ENCODE results near the gene FLRT1. TPM values are rescaled to one million over a fixed set of nuclear protein-coding genes. Genes with fewer than 3 reads are reported as not detected.

The FLRT1 gene
- total RNA-seq, 1 donor from 2014 or later, result 1.2 TPM

DNA sequence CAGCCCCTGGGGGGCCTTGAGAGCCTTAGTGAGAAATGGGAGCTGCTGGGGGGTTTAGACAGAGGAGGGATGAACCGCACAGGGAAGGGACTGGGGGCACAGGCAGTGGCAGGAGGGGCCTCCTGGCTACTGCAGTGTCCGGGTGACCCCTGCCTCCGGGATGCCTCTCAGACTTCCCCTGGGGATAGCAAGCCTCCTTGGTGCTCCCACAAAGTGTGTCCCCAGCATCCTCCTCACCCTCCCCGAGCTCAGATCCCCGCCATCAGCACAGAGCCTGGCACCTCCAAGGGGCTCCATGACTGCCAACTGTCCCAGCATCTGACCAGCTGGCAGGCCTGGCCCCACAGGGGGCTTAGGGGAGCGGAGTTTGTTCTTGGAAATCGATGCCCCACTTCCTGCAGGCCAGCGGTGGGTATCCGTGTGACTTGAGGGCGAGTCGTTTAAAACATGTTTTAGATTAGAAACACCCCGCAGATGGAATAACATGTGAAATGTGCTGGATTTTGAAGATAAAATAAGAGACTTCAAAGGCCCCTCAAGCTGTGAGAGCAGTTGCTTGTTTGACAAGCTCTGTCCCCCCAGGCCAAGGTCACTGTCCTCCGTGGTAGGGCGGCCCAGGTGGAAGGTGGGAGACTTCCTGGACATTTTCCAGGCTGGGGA lies 13.5 kb upstream of the FLRT1 start:
- intact Hi-C loops (cut with DNase I), result no loop called here
- DNase-seq (ENCODE audit: low spot score), result no peak

- intact Hi-C loops (cut with DNase I), result no loop called here
- DNase-seq (ENCODE audit: low spot score), result no peak
Measured at GRCh38 chr11:64023712-64024710, 11.7 kb upstream of the FLRT1 start.

DNA sequence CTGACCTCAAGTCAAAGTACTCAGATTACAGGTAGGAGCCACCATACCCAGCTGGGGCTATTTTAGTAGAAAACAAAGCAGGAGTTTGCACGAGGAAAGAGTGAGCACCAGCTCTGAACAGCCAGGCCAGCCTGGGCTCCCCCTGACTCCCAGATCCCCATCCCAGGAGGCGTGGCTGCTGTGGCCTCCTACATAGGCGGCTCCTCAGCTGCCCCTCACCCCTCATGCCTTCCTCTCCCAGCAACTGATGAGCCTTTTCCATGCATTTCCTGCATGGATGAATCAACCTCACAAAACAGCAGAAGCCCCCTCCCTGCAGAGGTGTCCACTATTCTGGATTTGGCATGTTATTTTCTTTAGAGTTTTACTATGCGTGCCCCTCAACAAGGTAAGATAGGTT lies 10.5 kb upstream of the FLRT1 start:
- DNase-seq (ENCODE audit: low spot score), result no peak
- intact Hi-C loops (cut with DNase I), result no loop called here

GRCh38 chr11:64026575-64027205 lies 9.0 kb upstream of the FLRT1 start:
- intact Hi-C loops (cut with DNase I), result no loop called here

DNA sequence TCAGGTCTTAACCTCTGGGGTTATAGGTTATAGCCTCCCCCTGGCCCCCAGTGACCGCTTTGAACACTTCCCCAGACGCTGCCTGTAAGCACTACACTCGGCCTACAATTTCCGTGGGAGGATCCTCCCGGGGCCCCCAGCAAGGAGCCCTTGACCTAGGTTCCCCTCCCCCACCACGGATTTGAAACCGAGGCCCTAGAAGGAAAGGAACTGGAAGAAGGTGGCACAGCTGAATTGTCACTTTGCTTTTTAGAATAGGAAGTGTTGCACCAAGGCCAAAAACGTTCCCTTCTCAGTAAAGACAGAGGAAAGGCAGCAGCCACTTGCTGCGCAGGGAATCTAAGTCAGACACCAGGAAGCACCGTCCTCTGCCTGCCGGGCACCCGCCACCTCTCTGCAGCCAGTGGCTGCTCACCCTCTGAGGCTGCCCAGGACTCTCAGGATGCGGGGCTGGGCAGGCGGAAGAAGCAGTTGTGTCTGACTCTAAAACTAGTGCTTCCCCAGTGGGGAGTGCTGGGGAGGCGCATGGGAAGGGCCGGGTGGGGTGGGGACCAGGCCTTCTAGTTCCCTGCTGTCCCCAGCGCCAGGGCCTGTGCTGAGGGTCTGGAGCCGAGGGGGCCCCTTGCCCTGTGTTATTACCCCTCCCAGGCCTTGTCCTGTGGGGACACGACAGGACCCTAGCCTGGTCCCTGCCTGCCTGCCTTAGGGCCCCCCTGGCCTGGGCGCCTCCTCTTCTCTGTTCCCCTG lies 7.9 kb upstream of the FLRT1 start:
- intact Hi-C loops (cut with DNase I), result no loop called here
- no peak for DNase-seq (ENCODE audit: low spot score)

More at GRCh38 chr11:64026575-64027205, 9.0 kb upstream of the FLRT1 start:
- no peak for DNase-seq (ENCODE audit: low spot score)

- intact Hi-C loops (cut with DNase I), result no loop called here
- no peak for DNase-seq (ENCODE audit: low spot score)
Measured at GRCh38 chr11:64028398-64029115, 7.2 kb upstream of the FLRT1 start.

- intact Hi-C loops (cut with DNase I), result no loop called here
- no peak for DNase-seq (ENCODE audit: low spot score)
Measured at GRCh38 chr11:64029773-64030172, 6.0 kb upstream of the FLRT1 start.

DNA sequence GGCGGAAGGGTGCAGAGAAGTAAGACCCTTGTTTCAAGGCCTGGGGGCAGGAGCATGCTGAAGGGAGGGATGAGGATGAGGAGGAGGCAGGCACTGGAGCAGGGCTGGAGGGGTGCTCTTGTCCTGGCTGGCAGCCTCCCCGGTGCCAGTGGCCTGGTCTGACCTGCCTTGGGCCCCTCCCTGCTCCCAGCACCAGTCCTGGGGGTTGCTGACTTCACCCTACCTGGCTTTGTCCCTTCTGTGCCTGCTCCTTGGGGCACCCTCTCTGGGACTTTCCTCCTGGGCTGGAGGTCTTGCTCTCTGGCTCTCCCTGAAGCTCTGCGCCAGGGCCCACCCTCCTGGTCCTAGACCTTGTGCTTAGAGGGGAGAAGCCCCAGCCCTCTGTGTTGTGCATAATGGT lies 4.7 kb upstream of the FLRT1 start:
- intact Hi-C loops (cut with DNase I), result no loop called here
- no peak for DNase-seq (ENCODE audit: low spot score)

DNA sequence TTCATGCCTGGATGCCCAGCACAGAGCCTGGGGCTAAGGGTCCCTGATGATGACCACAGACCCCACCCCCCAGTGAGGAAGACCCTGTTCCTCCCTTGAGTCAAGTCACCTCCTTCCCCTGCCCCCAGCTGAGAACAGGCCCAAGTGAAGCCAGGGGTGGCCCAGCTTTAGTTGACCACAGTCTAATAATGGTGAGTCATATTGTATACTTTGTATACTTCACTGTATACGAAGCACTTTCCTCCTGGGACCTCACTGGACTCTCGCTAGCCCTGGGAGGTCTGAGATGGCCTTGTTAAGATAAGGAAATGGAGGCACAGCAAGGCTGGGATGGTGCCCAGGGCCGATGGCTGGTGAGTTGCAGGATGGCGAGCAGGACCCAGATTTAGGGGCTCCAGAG lies 3.7 kb upstream of the FLRT1 start:
- no peak for DNase-seq (ENCODE audit: low spot score)
- intact Hi-C loops (cut with DNase I), result no loop called here

DNA sequence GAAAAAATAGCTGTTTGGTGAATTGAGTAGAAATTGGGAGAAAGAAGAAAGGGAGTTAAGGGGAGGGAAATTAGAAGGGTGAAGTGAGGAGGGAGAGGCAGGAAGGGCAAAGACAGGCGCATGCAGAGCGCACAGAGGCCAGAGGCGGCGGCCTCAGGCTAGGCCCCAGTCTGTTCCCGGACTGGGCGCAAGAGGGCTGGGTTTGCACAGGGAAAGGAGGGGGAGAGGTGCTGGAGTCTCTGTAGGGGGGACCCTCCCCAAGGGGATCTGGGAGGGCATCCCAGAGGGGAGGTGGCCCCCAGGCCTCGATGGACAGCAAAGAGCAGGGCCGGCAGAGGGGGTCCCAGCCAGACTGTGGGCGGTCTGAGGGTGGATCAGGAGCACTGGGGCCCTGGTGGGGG lies 1.3 kb upstream of the FLRT1 start:
- no peak for DNase-seq (ENCODE audit: low spot score)
- intact Hi-C loops (cut with DNase I), result no loop called here

DNA sequence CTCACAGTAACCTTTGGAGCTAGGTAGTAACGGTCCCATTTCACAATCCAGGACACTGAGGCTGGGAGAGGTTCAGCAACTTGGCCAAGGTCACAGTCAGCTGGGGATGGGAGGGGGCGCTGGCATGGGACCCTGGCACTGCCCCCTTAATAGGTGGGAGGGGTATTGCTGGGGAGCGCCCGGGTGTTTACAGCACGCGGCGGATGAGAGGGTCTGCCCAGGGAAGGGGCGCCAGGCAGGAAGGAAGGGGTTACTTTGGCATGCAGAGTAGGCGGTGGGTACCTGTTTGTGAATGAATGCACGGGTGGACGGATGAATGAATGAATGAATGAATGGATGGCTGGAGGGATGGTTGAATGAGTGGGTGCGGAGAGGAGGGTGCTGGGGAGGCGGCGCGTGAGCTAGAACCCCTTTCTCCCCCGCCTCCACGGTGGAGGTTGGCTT lies 628 bp upstream of the FLRT1 start:
- DNase-seq (ENCODE audit: low spot score), result no peak
- intact Hi-C loops (cut with DNase I), result no loop called here

DNA sequence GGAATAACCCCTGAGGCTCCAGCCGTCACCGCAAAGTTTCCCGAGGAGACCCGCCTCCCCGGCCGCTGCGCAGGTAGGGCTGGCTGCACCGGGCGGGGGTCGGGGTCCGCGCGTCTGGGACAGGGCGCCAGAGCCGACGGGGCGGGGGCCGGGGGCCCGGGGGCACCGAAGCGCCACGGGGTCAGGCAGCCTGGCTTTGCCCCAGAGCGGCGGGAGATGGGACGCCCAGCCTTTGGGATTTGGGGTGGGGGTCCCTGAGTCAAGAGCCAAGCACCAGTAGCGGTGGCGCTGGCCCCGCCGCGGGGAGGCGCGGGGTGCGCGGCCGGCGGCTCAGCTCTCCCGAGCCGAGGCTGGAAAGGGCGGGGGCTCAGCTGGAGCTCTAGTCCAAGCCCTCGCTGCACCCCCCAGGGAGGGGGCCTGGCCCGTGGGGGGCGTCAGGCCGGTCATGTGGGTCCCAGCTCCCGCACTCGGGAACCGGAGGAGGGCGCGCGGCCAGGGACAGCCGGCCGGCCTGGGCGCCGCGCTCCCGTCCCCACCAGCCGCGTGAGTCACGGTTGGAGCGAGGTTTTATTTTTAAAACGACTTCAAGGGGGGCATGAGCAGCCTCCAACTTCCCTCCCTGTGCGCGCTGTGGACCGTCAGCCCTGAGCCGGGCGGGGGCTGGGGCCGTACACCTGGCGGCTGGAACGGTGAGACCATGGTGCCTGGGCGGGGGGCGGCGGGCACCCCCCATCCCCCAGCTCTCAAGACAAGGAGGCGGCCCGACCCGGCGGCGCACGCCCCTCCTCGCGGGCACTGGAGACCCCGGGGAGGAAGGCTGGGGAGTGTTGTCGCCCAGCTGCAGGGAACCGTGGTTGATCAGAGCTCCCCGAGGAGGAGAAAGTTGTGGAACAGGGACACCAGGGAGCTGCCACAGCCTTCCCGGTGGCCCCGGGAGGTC lies 626 bp downstream of the FLRT1 start:
- intact Hi-C loops (cut with DNase I), result no loop called here
- DNase-seq (ENCODE audit: low spot score), result no peak

DNA sequence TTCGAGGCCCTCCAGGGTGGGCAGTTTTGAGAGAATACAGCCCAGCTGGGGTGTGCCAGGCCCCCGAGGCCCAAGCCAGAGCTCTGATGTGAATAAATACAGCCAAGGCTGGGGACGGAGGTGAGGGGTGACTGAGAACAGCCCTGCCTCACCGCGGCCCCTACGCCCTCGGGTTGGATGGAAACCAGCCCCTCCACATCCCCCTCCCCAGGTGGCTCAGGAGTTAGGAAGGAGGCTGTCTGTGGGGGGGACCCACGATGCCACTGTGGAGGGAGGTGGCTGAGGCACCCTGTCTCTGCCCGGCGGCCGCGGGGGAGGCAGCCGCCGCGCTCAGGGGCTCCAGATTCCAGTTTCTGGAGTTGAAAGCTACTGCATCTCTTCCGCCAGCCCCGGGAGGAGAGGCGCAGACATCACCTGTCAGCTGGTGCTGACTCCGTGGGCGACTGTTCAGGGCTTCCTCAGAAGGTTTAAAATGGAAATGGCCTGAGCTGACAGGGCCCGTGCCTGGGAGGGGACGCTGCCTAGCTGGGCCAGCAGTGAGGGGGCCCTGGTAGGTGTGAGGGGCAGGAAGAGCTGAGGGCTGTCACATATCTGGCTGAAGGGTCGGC lies 1.4 kb downstream of the FLRT1 start:
- intact Hi-C loops (cut with DNase I), result no loop called here
- no peak for DNase-seq (ENCODE audit: low spot score)

- intact Hi-C loops (cut with DNase I), result no loop called here
- no peak for DNase-seq (ENCODE audit: low spot score)
Measured at GRCh38 chr11:64038500-64038899, 2.8 kb downstream of the FLRT1 start.

- no peak for DNase-seq (ENCODE audit: low spot score)
- intact Hi-C loops (cut with DNase I), result no loop called here
Measured at GRCh38 chr11:64039012-64039665, 3.4 kb downstream of the FLRT1 start.

DNA sequence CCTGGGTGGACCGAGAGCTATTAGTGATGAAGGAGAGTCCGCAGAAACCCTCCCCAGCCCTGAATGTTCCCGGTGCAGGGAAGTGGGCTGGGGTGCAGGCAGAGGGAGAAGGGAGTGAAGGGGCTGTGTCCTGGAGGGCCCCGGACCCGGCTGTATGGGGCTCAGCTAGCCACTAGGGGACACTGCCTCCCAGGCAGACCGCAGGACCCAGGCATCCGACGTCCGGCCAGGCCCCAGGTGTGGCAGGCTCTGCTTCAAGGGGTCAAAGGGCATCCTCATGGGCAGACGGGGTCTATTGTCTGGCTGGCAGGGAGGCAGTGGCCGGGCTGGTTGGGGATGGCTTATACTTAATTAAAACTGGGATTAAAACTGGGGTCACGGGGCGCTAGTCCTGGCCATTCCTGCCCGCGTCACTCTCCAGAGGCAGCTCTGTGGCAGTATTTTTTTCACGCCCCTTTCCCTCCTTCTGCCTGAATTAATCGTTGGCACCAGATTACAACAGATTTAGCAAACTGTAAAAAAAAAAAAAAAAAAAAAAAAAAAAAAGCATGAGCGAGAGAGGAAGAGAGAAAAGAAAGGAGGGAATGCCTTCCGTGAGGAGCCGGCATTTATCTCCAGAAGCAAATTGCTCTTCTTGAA lies 5.1 kb downstream of the FLRT1 start:
- DNase-seq (ENCODE audit: low spot score), result no peak
- intact Hi-C loops (cut with DNase I), result no loop called here

DNA sequence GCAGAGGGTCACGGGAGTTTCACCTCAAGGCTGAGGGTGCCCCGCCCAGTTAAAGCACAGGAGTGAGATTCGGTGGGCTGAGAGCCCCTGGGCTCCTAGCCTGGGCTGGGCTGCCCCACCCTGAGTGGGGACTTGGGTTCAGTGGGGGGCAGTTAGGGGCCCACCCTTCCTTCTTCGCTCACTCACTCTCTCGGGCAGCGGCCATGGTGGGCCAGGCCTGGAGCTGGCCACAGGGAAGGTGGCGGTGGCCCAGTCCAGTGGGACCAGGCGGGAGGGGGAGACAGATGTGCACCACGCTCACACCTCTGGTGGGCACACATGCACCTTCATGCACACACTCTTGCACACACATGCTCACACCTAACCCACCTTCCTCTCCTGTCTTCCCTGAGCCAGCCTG lies 6.1 kb downstream of the FLRT1 start:
- intact Hi-C loops (cut with DNase I), result no loop called here
- DNase-seq (ENCODE audit: low spot score), result no peak
